GM18867 (cell line): ENCODE results near the gene ZFPM1.

Experiments
- ATAC-seq: cut with Tn5 transposase; IDR thresholded peaks from one replicate; pipeline ENCODE4 v1.9.1; 2021; ENCODE audit warnings: mild to moderate bottlenecking, moderate library complexity; ENCODE audit not compliant: unreplicated experiment

Gene ZFPM1

GRCh38 chr16:88524973-88525662, 72.0 kb downstream of the ZFPM1 start:
- ATAC-seq, result no peak

- no peak for ATAC-seq
Observed at GRCh38 chr16:88525663-88525990, 72.5 kb downstream of the ZFPM1 start.

- ATAC-seq, result no peak
Observed at GRCh38 chr16:88526008-88526905, 73.2 kb downstream of the ZFPM1 start.

- ATAC-seq, result no peak
Observed at GRCh38 chr16:88526906-88527185, 73.8 kb downstream of the ZFPM1 start.

- ATAC-seq, result no peak
Observed at GRCh38 chr16:88527186-88527936, 74.3 kb downstream of the ZFPM1 start.

- no peak for ATAC-seq
Observed at GRCh38 chr16:88527937-88528743, 75.1 kb downstream of the ZFPM1 start.

GRCh38 chr16:88528902-88529318, 75.8 kb downstream of the ZFPM1 start:
- ATAC-seq, result no peak

GRCh38 chr16:88529596-88529995, 76.5 kb downstream of the ZFPM1 start:
- ATAC-seq, result no peak

GRCh38 chr16:88530051-88530857, 77.2 kb downstream of the ZFPM1 start:
- no peak for ATAC-seq

GRCh38 chr16:88530858-88531203, 77.8 kb downstream of the ZFPM1 start:
- no peak for ATAC-seq

GRCh38 chr16:88531346-88531745, 78.3 kb downstream of the ZFPM1 start:
- no peak for ATAC-seq

GRCh38 chr16:88531931-88532433, 78.9 kb downstream of the ZFPM1 start:
- no peak for ATAC-seq

GRCh38 chr16:88532434-88533241, 79.6 kb downstream of the ZFPM1 start:
- ATAC-seq, result no peak

- no peak for ATAC-seq
Observed at GRCh38 chr16:88533381-88533917, 80.4 kb downstream of the ZFPM1 start.

GRCh38 chr16:88533932-88534637, 81.0 kb downstream of the ZFPM1 start:
- ATAC-seq, result peak; percentile 63

GRCh38 chr16:88534638-88535190, 81.6 kb downstream of the ZFPM1 start:
- ATAC-seq, result peak; percentile 19

GRCh38 chr16:88535191-88535856, 82.2 kb downstream of the ZFPM1 start:
- no peak for ATAC-seq

- ATAC-seq, result no peak
Observed at GRCh38 chr16:88535857-88536222, 82.8 kb downstream of the ZFPM1 start.
